CD4-positive, alpha-beta T cell treated with Interferon alpha-2 for 1 hour (primary cell): ENCODE results near the gene ZEB2.
A peak's percentile ranks its signal among the peaks of the same experiment; 100 is the strongest.

Source experiments
- DNase-seq, 2 donors: peaks; one replicate each; pipeline ENCODE4 v3.0.0-alpha.2; 2020 to 2022

The ZEB2 gene

GRCh38 chr2:144447535-144447934 lies 72.4 kb downstream of the ZEB2 start:
- DNase-seq = no peak

- DNase-seq = no peak
Observed at GRCh38 chr2:144446136-144446535, 73.8 kb downstream of the ZEB2 start.

GRCh38 chr2:144445196-144445595 lies 74.7 kb downstream of the ZEB2 start:
- no peak for DNase-seq

GRCh38 chr2:144443837-144444817 lies 75.8 kb downstream of the ZEB2 start:
- no peak for DNase-seq

- DNase-seq = no peak
Observed at GRCh38 chr2:144441711-144442141, 78.2 kb downstream of the ZEB2 start.

- DNase-seq = no peak
Observed at GRCh38 chr2:144439993-144440392, 79.9 kb downstream of the ZEB2 start.

- no peak for DNase-seq
Observed at GRCh38 chr2:144438801-144439631, 80.9 kb downstream of the ZEB2 start.

- DNase-seq = no peak
Observed at GRCh38 chr2:144437636-144438035, 82.3 kb downstream of the ZEB2 start.

GRCh38 chr2:144434425-144435222 lies 85.3 kb downstream of the ZEB2 start:
- DNase-seq = no peak

- DNase-seq = no peak
Observed at GRCh38 chr2:144432921-144433320, 87.0 kb downstream of the ZEB2 start.

GRCh38 chr2:144431998-144432397 lies 87.9 kb downstream of the ZEB2 start:
- no peak for DNase-seq

- DNase-seq = peak in 1 of 2 donors; percentile 44
Observed at GRCh38 chr2:144431392-144431783, 88.5 kb downstream of the ZEB2 start.

GRCh38 chr2:144430722-144431391 lies 89.1 kb downstream of the ZEB2 start:
- peak in 1 of 2 donors; percentile 32 for DNase-seq

- no peak for DNase-seq
Observed at GRCh38 chr2:144429396-144430112, 90.4 kb downstream of the ZEB2 start.

GRCh38 chr2:144426981-144427479 lies 92.9 kb downstream of the ZEB2 start:
- no peak for DNase-seq

- DNase-seq = no peak
Observed at GRCh38 chr2:144426355-144426754, 93.6 kb downstream of the ZEB2 start.

GRCh38 chr2:144424559-144425240 lies 95.2 kb downstream of the ZEB2 start:
- DNase-seq = no peak

- no peak for DNase-seq
Observed at GRCh38 chr2:144421606-144422510, 98.1 kb downstream of the ZEB2 start.

- no peak for DNase-seq
Observed at GRCh38 chr2:144419218-144419617, 100.7 kb downstream of the ZEB2 start.

GRCh38 chr2:144415386-144415785 lies 104.5 kb downstream of the ZEB2 start:
- no peak for DNase-seq
